ENCODE data around the gene WDFY2.

- no peak for TF ChIP-seq POLR2A (IDR thresholded peaks at IDR 0.05)
- no peak for TF ChIP-seq CTCF (IDR thresholded peaks at IDR 0.05)
Measured at GRCh38 chr13:51553531-51553930, 30.7 kb upstream of the WDFY2 start.
